Thyroid gland (tissue), 4 donors: ENCODE data around the gene CPLANE2. TPM values are rescaled to one million over a fixed set of nuclear protein-coding genes. Genes with fewer than 3 reads are reported as not detected.

Experiments
- DNase-seq, 2 donors: peaks; one replicate each; pipeline ENCODE4 v3.0.0-alpha.2; 2019
- H3K27ac ChIP-seq, 3 donors: fragments of 200-600 bp; sonication (generic); 1 replicate in 2 of 3; 2 replicates in 1 of 3; pipeline ENCODE4 v1.5.1; 2016 to 2019; ENCODE audit warnings: mild to moderate bottlenecking in 1 of 3, moderate library complexity in 1 of 3
- H3K27me3 ChIP-seq: fragments of 200-600 bp; sonication (generic); one replicate; pipeline ENCODE4 v1.5.1; 2019
- H3K36me3 ChIP-seq, 2 donors: fragments of 200-600 bp; sonication (generic); one replicate each; pipeline ENCODE4 v1.5.1; 2016 to 2019
- H3K4me1 ChIP-seq, 2 donors: fragments of 200-600 bp; sonication (generic); one replicate each; pipeline ENCODE4 v1.5.1; 2017 to 2019
- H3K4me3 ChIP-seq, 3 donors: fragments of 200-600 bp; sonication (generic); replicated peaks in 1 of 3; 1 replicate in 2 of 3; 2 replicates in 1 of 3; pipeline ENCODE4 v1.5.1; 2016; ENCODE audit warnings: mild to moderate bottlenecking in 1 of 3
- H3K9me3 ChIP-seq: fragments of 200-600 bp; sonication (generic); one replicate; pipeline ENCODE4 v1.5.1; 2017
- CTCF ChIP-seq, 6 experiments: fragments of 200-600 bp in 3 of 6; fragments of 450-650 bp in 3 of 6; sonication (generic) in 3 of 6; IDR thresholded peaks; one replicate each; pipeline ENCODE4 v1.5.1; 2016 to 2019; ENCODE audit warnings: antibody characterized with exemption in 6 of 6, mild to moderate bottlenecking in 2 of 6, inconsistent platforms in 1 of 6, moderate library complexity in 1 of 6
- POLR2A ChIP-seq, 2 donors: fragments of 450-650 bp; IDR thresholded peaks; one replicate each; pipeline ENCODE4 v1.6.1; 2017; ENCODE audit warnings: antibody characterized with exemption in 2 of 2, mild to moderate bottlenecking in 2 of 2, moderate library complexity in 1 of 2
- WGBS, 2 donors: methylation state at CpG; one replicate each; pipeline ENCODE4 v1.1.5; 2017; 5-methylcytosine and 5-hydroxymethylcytosine counted together
- intact Hi-C: fragments of 100-400 bp; cut with DNase I; formaldehyde crosslinking; loops from one replicate; pipeline ENCODE4 v1.15.1; 2023
- total RNA-seq, 4 donors: library from RNA; depleted of rRNA; stranded (reverse); fragments of >200 nt; gene quantifications; one replicate each; pipeline ENCODE4 v1.2.3, GENCODE V29; 2016

CPLANE2 gene
- total RNA-seq, 4 donors from 2014 or later, result 4.3 to 21.8 (median 15.3) TPM

GRCh38 chr1:16219968-16220500 is 16.9 kb downstream of the CPLANE2 start:
- peaks cover 0 to 15% of the 10 kb centered on the region in 2 donors for H3K4me1 ChIP-seq
- H3K4me3 ChIP-seq, result no peak overlapping the region
- no peaks in the 10 kb centered on the region for H3K27me3 ChIP-seq
- DNase-seq, result no peak
- intact Hi-C loops, result no loop called here
- H3K9me3 ChIP-seq, result no peaks in the 10 kb centered on the region
- TF ChIP-seq CTCF (IDR thresholded peaks at IDR 0.05) (no peak), POLR2A (IDR thresholded peaks at IDR 0.05) (no peak)
- no peaks in the 10 kb centered on the region for H3K36me3 ChIP-seq
- 97 to 98% methylated on average over 3 to 4 of the region's 4 CpGs for WGBS, 2 donors
- H3K27ac ChIP-seq, result no peak overlapping the region

GRCh38 chr1:16218674-16219071 is 18.3 kb downstream of the CPLANE2 start:
- no peak overlapping the region for H3K27ac ChIP-seq
- H3K9me3 ChIP-seq, result no peaks in the 10 kb centered on the region
- H3K4me3 ChIP-seq, result no peak overlapping the region
- WGBS, 2 donors, result 96 to 98% methylated on average over 6 of the region's 6 CpGs
- peaks cover 0 to 15% of the 10 kb centered on the region in 2 donors for H3K4me1 ChIP-seq
- H3K27me3 ChIP-seq, result no peaks in the 10 kb centered on the region
- no peak for DNase-seq
- no peaks in the 10 kb centered on the region for H3K36me3 ChIP-seq
- TF ChIP-seq CTCF (IDR thresholded peaks at IDR 0.05), result no peak
- TF ChIP-seq POLR2A (IDR thresholded peaks at IDR 0.05), result no peak
- intact Hi-C loops, result no loop called here

- Histone ChIP-seq H3K27ac (peak overlapping the region; percentile 25 to 50 (median 39)), H3K36me3 (no peaks in the 10 kb centered on the region), H3K4me3 (no peak overlapping the region), H3K9me3 (no peaks in the 10 kb centered on the region), H3K4me1 (peaks cover 2 to 16% of the 10 kb centered on the region in 2 donors), H3K27me3 (no peaks in the 10 kb centered on the region)
- intact Hi-C loops, result no loop called here
- 80 to 83% methylated on average over 9 to 11 of the region's 12 CpGs for WGBS, 2 donors
- TF ChIP-seq CTCF (IDR thresholded peaks at IDR 0.05), result no peak
- no peak for TF ChIP-seq POLR2A (IDR thresholded peaks at IDR 0.05)
- DNase-seq, result no peak
These were observed 18.8 kb downstream of the CPLANE2 start for GRCh38 chr1:16218014-16218673.

GRCh38 chr1:16217061-16217785 is 19.8 kb downstream of the CPLANE2 start:
- H3K4me1 ChIP-seq, result peaks cover 8 to 23% of the 10 kb centered on the region in 2 donors
- TF ChIP-seq POLR2A (IDR thresholded peaks at IDR 0.05) (peak in 1 of 2 donors; percentile 69), CTCF (IDR thresholded peaks at IDR 0.05) (no peak)
- peak overlapping the region in 2 of 3 donors; percentile 32 to 35 for H3K4me3 ChIP-seq
- WGBS, 2 donors, result 0 to 2% methylated on average over 42 to 43 of the region's 46 CpGs
- H3K36me3 ChIP-seq, result no peaks in the 10 kb centered on the region
- H3K9me3 ChIP-seq, result no peaks in the 10 kb centered on the region
- intact Hi-C loops, result no loop called here
- H3K27me3 ChIP-seq, result no peaks in the 10 kb centered on the region
- peak overlapping the region; percentile 29 to 50 (median 39) for H3K27ac ChIP-seq
- peak; percentile 99 for DNase-seq
